ENCODE results near the gene RNF17. TPM values are rescaled to one million over a fixed set of nuclear protein-coding genes. Genes with fewer than 3 reads are reported as not detected.

The RNF17 gene
- total RNA-seq, 1 donor from 2014 or later = not detected

GRCh38 chr13:24868874-24869273 is 104.9 kb downstream of the RNF17 start:
- intact Hi-C loops (cut with DNase I) = no loop called here
- no peaks in the 10 kb centered on the region for H3K9me3 ChIP-seq
- no peak overlapping the region for H3K4me3 ChIP-seq
- H3K27ac ChIP-seq = peak overlapping the region; percentile 51
- no peaks in the 10 kb centered on the region for H3K36me3 ChIP-seq
- no peaks in the 10 kb centered on the region for H3K27me3 ChIP-seq (ENCODE audit: low read depth)
- peak; percentile 35 to 64 for ATAC-seq
- H3K4me1 ChIP-seq = peaks cover 8% of the 10 kb centered on the region
- TF ChIP-seq, protein P1, sequence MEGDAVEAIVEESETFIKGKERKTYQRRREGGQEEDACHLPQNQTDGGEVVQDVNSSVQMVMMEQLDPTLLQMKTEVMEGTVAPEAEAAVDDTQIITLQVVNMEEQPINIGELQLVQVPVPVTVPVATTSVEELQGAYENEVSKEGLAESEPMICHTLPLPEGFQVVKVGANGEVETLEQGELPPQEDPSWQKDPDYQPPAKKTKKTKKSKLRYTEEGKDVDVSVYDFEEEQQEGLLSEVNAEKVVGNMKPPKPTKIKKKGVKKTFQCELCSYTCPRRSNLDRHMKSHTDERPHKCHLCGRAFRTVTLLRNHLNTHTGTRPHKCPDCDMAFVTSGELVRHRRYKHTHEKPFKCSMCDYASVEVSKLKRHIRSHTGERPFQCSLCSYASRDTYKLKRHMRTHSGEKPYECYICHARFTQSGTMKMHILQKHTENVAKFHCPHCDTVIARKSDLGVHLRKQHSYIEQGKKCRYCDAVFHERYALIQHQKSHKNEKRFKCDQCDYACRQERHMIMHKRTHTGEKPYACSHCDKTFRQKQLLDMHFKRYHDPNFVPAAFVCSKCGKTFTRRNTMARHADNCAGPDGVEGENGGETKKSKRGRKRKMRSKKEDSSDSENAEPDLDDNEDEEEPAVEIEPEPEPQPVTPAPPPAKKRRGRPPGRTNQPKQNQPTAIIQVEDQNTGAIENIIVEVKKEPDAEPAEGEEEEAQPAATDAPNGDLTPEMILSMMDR (IDR thresholded peaks at IDR 0.05) = no peak
- DNase-seq = no peak

DNA sequence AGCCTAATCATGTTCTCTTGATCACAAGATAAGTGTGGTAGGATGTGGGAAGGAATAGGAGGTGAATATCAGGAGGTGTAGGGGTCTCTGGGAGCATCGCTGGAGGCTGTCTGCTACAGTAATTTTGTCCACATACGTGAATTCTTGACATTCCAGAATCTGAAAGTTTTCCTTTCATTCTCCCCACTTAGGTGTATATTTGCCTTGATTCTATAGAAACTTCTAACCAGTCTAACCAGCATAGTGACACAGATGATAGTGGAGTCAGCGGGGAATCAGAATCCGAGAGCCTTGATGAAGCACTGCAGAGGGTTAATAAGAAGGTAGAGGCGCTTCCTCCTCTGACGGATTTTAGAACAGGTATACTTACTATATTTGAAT is 106.4 kb downstream of the RNF17 start:
- no peak overlapping the region for H3K4me3 ChIP-seq
- H3K4me1 ChIP-seq = peaks cover 4% of the 10 kb centered on the region
- H3K9me3 ChIP-seq = no peaks in the 10 kb centered on the region
- TF ChIP-seq, protein P1 (IDR thresholded peaks at IDR 0.05) = no peak
- intact Hi-C loops (cut with DNase I) = no loop called here
- H3K36me3 ChIP-seq = no peaks in the 10 kb centered on the region
- no peak overlapping the region for H3K27ac ChIP-seq
- ATAC-seq = no peak
- DNase-seq = no peak
- H3K27me3 ChIP-seq (ENCODE audit: low read depth) = no peaks in the 10 kb centered on the region

DNA sequence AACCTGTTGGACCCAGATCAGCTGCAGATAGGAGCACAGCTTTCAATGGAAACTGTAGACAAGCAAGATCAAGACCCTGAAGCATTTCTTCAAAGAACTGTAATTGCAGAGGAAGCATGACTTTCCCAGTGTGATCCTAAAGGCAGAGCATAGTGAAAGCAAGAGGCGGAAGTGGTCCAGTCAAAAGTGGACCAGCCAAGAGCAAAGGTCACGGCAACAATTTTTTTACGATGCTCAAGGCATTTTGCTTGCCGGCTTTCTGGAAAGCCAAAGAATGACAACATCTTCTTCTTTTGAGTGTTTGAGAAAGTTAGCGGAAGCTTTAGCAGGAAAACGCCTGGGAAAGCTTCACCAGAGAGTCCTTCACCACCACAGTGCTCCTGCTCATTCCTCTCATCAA is 111.6 kb downstream of the RNF17 start:
- H3K4me3 ChIP-seq = no peak overlapping the region
- H3K9me3 ChIP-seq = no peaks in the 10 kb centered on the region
- no peaks in the 10 kb centered on the region for H3K36me3 ChIP-seq
- intact Hi-C loops (cut with DNase I) = no loop called here
- ATAC-seq (no peak), DNase-seq (no peak)
- no peaks in the 10 kb centered on the region for H3K4me1 ChIP-seq
- TF ChIP-seq, protein P1 (IDR thresholded peaks at IDR 0.05) = no peak
- H3K27ac ChIP-seq = no peak overlapping the region
- H3K27me3 ChIP-seq (ENCODE audit: low read depth) = peaks cover 4% of the 10 kb centered on the region

GRCh38 chr13:24877531-24877930 is 113.6 kb downstream of the RNF17 start:
- Histone ChIP-seq H3K27me3 (ENCODE audit: low read depth) (peaks cover 4% of the 10 kb centered on the region), H3K4me1 (no peaks in the 10 kb centered on the region), H3K4me3 (no peak overlapping the region), H3K27ac (no peak overlapping the region), H3K9me3 (no peaks in the 10 kb centered on the region), H3K36me3 (no peaks in the 10 kb centered on the region)
- intact Hi-C loops (cut with DNase I) = no loop called here
- TF ChIP-seq, protein P1 (IDR thresholded peaks at IDR 0.05) = no peak
- ATAC-seq (no peak), DNase-seq (no peak)

GRCh38 chr13:24878340-24878739 is 114.4 kb downstream of the RNF17 start:
- Histone ChIP-seq H3K9me3 (no peaks in the 10 kb centered on the region), H3K36me3 (peaks cover 2% of the 10 kb centered on the region), H3K27me3 (ENCODE audit: low read depth) (peaks cover 4% of the 10 kb centered on the region), H3K4me1 (no peaks in the 10 kb centered on the region), H3K27ac (no peak overlapping the region), H3K4me3 (no peak overlapping the region)
- TF ChIP-seq, protein P1 (IDR thresholded peaks at IDR 0.05) = no peak
- ATAC-seq (no peak), DNase-seq (no peak)
- intact Hi-C loops (cut with DNase I) = no loop called here

- no peaks in the 10 kb centered on the region for H3K4me1 ChIP-seq
- intact Hi-C loops (cut with DNase I) = no loop called here
- H3K36me3 ChIP-seq = peaks cover 21% of the 10 kb centered on the region
- no peak overlapping the region for H3K4me3 ChIP-seq
- no peak for DNase-seq
- no peaks in the 10 kb centered on the region for H3K27me3 ChIP-seq (ENCODE audit: low read depth)
- ATAC-seq = no peak
- TF ChIP-seq, protein P1 (IDR thresholded peaks at IDR 0.05) = no peak
- H3K9me3 ChIP-seq = no peaks in the 10 kb centered on the region
- no peak overlapping the region for H3K27ac ChIP-seq
Measured at GRCh38 chr13:24882665-24883064, 118.7 kb downstream of the RNF17 start.

Measured in lower lobe of right lung (tissue), 2 donors.